NCI-H2227 treated with DMSO at 0.1 percent for 48 hours (cell line): ENCODE results near the gene CLSTN2.

Experiments used
- DNase-seq: peaks from one replicate; lab custom pipeline; 2025; lab: John Stamatoyannopoulos, UW

CLSTN2 gene

DNA sequence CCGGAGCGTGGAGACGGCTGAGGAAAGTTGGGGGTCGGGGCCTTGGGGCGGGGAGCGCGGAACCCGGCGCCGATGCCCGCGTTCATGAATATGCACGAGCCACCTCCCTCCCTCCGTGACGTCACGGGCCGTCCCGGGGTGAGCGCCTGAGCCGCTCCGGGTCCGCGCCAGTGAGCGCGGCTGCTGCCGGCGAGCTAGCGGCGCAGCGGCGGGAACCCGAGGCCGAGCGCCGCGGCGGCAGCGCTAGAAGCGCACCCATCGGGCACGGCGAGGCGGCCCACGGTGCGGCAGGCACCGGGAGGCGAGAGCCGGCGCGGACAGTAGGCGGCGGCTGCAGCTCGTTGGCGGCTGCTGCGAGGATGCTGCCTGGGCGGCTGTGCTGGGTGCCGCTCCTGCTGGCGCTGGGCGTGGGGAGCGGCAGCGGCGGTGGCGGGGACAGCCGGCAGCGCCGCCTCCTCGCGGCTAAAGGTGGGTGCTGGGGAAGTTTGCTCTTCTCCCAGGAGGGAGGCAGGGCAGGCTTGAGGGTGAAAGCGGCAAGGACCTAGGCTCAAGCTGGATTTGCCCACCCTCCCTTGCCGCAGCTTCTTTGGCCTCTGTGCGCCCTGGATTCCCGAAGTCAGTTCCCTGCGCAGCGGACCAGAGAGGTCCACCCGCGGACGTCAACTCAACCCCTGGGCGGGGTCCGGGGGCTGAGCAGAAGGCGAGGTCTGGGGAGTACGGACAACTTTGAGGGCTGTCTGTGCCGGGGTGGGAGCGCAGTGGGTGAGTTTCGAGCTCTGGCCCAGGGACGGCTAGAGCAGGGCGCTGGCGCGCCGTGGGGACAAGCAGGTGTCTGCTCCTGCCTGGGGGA lies at the start of gene CLSTN2:
TSS of gene CLSTN2 (plus strand) at position 170 of the 850 bp plus-strand sequence.
- DNase-seq = peak; percentile 35

DNA sequence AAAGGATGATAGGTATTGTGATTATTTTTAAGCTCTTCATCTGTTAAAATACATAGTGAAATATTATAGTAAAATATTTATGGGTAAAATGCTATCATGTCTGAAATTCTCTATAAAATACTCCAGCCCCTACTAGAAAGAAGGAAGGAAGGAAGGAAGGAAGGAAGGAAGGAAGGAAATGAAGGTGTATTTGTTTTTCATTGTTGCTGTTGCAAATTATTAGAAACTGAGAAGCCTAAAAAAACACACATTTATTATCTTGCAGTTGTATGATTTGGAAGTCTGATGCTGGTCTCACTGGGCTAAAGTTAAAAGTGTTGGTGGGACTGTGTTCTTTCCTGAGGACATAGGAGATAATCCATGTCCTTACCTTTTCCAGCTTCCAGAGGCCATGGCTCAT lies 47.6 kb upstream of the CLSTN2 start:
- DNase-seq = no peak

DNA sequence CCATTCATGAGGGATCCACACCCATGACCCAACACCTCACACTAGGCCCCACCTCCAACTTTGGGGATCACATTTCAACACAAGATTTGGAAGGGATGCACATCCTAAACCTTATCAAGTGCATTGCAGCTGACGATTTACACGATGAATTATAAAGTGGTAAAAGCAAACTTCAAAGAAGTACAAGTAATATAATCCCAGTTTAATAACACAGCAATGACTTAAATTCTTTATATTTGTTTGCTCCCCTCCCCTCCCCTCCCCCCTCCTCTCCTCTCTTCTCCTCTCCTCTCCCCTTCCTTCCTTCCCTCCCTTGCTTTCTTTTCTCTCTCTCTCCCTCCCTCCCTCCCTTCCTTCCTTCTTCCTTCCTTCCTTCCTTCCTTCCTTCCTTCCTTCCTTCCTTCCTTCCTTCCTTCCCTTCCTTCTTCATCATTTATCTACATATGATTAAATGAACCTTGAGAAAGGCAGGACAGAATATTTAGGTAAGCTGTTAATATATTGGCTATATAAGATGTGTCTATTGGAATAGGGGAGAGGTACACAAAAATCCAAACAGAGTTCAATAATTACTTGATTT lies 46.3 kb upstream of the CLSTN2 start:
- no peak for DNase-seq

DNA sequence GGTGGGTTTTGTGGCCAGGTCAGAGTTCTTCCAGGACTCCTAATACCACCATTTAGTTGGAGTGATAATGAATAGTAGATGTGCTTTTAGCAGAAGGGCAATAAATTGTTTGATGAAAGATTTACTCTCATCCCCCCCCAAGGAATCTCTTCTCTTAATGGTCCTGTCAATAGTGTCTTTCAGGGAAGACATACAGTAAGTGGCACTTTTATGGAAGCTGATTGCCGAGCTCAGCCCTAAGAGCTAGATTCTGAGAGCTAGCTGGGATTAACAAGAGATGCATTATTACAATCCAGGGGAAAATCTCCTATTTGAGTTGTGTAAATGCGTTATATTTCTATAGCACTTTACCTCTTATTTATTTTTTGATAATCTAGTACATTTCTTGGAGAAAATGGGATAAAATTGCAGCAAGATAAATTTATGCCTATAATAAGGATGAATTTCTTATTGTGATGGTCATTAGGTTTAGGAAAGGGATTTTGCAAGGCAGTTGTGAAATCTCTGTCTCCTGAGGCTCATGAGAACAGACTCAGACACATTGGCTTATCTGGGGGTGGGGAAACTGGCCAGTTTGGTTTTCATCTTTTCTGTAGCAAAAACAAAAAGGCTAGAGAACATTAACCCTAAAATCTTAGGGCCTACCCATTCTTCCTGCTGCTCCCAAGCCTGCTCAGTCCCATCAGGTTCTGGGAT lies 41.6 kb upstream of the CLSTN2 start:
- DNase-seq = peak; percentile 72

DNA sequence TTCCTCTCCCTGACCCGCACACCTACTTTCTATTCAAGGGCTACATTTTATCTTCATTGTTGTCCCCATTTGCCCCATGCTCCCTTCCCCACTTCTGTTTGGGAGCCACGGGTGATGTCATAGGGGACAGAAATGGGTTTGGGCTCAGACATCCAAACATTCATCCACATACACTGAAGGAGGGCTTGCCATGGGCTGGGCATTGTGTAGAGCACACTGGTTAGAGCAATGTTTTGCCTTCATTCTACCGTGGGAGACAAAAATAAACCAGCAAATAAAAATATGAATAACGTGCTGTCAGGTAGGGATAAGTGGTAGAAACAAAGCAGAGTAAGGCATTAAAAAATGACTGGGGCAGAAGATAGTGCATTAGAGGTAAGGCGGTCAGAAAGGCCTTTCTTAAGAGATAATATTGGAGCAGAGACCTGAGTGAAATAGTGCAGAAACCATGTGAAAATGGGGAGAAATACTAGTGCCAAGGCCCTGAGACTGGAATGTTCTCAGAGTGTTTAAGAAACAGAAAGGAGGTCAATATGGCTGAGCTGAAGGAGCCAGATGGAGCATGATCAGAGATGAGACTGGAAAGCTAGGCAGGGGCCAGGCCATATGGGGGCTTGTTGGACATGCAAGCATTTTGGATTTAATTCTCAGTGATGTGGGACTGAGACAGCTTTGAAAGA lies 40.9 kb upstream of the CLSTN2 start:
- DNase-seq = no peak

DNA sequence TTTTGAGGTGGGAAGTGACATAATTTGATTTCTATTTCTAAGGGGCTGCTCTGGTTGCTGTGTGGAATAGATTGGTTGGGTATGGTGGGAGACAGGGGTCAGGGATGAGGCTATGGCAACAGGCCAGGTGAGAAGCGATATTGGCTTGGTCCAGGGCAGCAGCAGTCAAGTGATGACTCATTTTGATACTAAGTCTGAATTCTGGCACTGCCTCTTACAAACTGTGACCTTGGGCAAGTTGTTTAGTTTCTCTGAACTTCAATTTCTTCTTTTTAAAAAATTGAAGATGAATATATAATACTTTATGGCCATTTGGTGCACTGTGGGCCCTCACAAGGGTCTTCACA lies 40.4 kb upstream of the CLSTN2 start:
- no peak for DNase-seq

DNA sequence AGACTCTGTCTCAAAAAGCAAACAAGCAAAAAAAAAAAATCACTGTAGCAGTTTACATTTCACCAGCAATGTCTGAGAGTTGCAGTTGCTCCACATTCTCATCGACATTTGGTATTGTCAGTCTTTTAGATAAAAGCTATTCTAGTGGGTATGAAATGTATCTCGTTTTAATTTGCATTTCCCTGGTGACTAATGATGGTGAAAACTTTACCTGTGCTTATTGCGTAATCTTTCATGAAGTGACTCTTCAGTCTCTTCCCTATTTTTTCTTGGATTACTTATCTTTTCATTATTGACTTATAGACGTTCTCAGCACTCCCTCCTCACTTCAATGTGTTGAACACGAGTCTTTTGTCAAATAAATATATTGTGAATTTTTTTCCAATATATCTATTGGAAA lies 37.2 kb upstream of the CLSTN2 start:
- no peak for DNase-seq

DNA sequence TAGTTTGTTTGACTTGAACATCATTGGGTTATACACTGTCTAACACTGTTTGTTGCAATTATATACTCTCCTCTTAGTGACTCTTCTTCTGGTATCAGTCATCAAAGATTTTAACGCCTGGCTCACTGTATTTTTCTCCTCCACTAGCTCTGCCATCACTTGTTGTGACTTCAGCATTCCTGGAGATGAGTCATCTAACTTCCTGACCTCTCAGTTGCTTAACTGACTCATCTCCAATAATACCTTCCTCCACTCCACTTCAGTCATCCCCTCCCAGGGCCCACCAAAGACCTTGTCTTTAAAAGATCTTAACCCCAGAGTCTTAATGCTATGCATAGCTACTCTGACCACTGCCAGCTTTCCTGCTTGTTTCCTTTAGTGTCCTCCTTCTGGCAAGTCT lies 28.6 kb upstream of the CLSTN2 start:
- DNase-seq = no peak

DNA sequence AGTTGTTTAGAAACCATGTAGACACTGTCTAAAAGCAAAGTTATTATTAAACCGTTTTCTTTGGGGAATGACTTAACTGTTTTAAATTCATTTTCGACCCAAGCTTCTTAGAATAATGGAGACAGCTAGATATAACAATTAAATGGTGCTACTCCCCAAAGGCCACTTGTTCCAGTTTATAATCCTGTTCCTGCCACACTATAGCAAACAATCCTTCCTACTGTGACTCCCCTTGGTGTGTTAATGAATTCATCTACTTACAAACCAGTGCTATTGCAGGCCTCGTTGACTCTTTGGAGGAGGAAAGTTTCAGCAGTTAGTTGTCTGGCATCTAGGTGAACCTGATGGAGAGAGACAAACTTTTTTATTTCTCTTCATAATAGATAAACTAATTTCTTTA lies 25.2 kb upstream of the CLSTN2 start:
- DNase-seq = no peak

DNA sequence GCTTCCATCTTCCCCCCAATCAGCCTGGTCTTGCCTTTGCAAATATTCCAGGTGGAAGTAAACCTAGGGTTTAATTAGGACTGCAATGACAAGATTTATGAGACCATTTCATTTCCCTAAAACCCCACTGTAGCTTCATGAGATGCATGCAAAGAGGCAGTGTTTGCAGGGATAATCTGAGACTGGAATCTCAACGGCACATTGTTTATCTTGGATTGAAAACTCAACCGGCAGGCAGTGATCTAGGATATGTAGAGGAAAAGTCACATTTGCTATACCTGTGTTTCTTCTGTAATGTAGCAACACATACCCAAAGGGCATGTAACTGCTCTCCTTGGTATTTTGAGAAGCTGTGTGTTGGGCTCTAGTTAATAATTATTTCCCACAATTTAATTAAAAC lies 18.7 kb upstream of the CLSTN2 start:
- DNase-seq = no peak

DNA sequence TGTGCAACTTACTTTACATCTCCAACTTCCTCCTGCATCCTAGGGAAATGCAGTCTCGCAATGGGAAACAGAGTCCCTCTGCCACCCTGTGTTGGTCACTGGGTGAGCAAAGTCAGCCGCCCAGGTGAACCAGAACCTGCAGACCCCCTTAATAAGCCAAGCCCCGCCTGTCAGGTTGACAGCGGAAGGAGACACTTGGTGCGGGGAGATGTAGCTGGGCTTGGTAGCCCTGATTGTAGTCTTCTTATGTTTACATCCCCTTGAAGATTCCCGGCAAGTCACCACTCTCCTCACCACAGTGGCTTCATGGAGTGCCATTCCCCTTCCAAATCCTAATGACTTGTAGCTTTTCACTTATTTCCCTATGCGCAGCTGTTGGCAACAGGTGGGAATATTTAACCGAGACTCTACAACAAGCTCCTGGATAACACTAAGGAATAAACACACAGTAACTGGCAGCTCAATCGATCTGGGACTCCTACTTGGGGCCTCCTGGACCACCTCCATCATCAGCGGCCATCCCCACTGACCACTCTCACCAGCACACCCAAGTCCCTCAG lies 17.7 kb upstream of the CLSTN2 start:
- no peak for DNase-seq

DNA sequence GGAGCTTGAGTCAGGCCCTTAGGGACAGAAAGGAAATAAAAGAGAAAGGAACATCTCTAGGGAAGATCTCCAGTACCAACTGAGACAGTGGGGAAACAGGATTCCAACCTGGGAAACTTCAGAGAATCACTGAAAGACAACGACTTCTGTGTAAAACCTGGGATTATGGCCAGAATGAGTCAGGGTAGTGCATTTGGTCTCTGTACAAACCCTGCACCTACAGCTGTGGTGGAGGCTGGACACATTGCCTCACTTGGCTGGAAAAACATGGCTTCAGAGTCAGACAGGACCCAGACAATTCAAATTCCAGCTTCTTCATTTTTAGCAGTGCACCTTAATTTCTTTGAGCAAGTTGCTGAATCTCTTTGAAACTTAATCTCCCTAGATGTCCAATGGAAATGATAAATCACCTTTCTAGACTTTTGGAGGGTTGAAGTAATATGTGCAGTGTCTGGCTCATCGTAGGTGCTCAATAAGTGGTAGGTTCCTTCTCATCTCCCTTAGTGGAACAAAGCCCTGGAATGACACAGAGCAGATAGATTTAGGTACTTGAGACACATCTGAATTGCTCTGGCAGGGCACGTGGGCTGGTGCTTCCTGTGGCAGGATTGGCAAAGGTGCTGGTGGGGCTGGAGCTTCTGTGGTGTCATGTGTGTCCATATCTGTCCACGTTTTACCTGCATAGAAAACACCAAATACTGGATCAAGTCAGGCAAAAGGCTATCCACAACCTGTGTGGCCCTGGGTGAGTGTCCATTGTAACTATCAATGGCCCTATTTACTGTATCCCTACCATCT lies 6.1 kb upstream of the CLSTN2 start:
- no peak for DNase-seq

DNA sequence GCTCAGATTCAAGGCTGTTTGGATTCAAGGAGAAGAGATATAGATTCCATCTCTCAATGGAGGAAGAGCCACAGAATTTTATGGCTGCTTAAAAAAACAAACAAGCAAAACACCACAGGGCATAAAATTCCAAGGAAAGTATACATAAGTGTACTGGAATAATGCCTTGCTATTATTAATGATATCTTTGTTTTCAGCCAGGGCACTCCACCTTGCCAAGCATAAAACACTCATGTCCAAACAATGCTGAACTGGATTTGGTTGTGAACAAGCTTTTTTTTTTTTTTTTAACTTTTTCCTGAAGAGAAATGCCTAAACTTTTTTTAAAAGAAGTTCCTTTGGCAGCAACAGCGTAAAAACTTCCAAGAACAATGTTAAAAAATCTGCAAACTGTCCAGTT lies 4.8 kb upstream of the CLSTN2 start:
- no peak for DNase-seq

DNA sequence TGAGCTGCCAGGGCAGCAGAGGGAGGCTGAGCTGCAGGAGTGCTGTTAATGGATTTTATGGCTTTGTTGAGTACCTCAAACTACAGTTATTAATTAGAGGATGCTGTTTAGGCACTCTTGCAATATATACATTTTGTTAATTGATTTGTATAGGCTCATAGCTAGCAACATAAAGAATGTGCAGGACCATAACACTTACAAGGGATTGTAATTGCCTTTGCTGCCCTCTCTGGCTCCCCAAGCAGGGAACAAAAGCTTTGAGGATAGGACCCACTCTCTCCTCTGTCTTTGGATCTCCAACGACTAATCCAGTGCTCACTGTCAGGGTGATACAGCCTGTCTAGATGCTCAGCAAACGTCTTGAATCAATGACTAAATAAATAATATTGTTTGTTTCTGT lies 1.2 kb upstream of the CLSTN2 start:
- DNase-seq = no peak

DNA sequence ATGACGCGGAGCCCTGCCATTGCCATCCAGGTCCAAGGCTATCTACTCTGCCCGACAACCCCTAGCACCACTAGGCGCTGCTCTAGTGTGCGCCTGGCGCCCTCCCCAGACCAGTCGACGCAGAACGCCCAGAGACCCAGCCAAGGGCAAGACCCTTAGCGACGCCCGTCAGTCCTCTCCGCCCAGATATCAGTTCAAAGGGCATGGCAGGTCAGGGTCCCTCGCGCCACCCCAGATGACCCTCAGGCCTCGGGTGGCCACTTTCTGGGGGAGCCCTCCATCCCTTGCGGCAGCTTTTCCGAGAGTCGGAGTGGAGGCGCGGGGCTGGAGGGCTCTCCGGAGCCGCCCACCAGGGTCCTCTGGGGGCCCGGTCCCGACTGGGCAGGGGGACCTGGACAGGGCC lies 371 bp upstream of the CLSTN2 start:
- peak; percentile 65 for DNase-seq

DNA sequence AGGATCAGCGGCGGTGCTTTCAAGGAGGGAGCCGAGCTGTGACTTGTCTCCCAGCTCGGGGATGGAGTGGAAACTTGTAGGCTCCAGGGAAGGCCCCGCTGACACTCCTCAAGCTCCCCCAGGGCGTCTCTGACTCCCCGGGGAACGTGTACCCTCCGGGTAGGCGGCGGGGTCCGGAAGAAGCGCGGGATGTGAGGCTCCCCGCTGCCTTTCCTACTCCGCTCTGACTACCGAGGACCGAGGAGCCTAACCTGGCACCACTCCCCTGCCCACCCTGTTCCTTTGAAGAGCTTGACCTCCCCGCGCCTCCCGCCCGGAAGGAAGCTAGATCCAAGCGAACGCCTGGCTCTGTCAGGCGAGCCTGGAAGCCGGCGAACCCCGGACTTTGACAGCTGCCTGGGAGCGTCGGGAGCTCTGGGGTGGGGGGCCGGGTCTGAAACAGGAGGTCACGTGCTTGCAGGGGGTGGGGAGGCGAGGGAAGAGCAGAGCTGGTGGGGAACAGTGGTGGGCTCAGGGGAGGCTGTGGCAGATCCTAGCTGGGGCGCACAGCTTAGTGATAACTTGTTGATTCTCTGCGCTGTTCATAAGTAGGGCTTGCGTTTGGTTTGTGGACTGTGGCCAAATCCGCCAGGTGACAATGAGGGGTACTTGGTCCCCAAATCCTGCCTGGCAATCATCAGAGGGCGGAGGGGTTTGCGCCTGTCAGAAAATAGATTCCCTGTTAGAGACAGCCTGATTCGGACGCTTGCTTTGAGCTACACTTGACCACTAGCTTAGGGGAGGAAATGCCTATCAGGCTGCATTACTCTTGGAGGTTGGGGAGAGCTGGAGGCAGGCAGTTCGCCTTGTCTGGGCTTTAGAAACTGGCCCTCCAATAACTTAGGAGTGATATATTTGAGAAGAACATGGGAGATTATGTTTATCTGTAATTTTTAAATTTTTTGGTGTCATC lies 1.2 kb downstream of the CLSTN2 start:
- DNase-seq = no peak

DNA sequence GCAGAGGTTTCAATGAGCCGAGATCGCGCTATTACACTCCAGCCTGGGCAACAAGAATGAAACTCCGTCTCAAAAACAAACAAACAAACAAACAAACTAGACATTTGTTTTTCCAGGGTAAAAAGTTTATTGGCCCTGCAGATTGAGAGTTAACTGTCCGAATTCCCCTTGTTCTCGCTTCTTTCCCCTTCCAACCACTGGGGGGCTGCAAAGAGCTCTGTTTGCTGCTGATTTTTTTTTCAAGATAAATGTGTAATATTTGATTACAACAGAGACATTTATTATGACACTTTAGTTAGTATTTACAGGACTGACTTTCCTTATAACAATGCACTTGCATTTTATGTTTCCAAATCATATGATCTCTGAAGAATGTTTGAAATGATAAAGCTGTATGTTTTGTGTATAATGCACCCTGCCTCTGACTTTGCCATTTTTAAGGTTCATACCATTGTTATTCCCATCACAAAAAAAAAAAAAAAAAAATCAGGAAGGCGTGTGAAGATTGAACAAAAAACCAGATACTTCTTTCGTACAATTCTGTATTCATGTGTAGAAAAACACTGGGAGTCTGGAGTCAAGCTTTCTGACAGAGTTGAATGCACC lies 2.8 kb downstream of the CLSTN2 start:
- DNase-seq = peak; percentile 24

DNA sequence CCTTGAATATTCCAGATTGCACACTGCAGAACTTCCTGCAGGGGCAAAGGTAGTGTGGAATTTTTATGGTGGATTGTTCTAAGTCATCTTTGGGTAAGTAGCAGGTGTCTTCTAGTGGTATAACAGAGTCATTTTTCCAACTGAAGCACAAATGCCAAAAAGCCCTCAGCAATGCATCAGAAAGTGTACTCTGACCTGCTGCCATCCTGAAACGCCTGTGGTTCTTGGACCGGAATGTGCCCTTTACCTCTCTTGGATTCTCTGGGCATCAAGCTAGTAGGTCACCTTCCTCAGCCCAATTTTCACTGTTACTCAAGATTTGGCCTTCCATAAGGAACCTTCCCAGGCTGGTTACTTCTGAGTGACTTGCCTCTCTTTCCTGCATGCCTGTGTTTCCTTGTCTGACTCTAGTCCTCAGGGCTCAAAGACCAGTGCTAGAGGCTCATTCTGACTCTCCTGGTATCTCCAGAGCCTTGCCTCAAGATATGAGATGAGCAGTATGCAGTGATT lies 4.8 kb downstream of the CLSTN2 start:
- DNase-seq = no peak

DNA sequence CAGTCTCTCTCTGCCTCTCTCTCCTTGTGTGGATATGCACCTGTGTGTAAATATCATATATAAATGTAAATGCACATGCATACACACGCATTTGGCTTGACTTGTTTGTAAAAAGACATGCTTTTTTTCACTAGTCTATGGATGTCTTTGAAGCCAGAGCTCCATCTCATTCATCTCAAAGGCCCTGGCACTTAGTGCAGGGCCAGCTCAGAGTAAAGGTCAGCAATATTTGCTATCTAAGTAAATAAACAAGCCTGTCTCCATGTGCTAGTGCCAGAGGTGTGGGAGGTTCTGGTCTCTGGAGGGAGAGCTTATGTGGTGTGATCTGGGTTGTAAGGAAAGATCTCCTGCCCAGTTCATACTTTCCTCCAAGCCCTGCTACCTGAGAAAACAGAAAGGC lies 5.6 kb downstream of the CLSTN2 start:
- no peak for DNase-seq

DNA sequence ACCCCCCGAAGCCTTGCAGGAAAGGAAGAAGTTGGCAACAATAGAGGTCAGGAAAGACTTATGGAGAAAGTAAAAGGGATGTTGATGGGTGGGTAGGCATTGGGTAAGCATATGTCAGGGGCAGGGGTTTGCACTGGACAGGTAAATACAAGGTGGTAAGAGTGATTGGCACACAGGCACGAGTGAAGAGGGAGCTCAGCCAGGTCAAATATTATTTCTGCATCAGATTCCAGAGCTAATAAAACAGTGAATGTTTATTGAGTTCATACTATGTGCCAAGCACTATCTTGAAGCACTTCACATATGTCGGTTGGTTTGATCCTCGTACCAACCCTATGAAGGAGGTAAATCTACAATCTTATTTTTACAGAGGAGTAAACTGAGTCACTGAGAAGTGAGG lies 6.6 kb downstream of the CLSTN2 start:
- DNase-seq = no peak
